HCT116 (cell line): ENCODE measurements around the gene NAA25. TPM values are rescaled to one million over a fixed set of nuclear protein-coding genes. Genes with fewer than 3 reads are reported as not detected.

Source experiments
- ATAC-seq: fragments of 200-7000 bp; cut with Tn5 transposase; 2 replicates; pipeline ENCODE4 v1.9.1; 2020; ENCODE audit warnings: mild to moderate bottlenecking, moderate library complexity
- BruUV-seq: library from RNA; stranded (reverse); fragments of 400-500 nt; replicated peaks from 2 replicates; lab custom pipeline; 2021; lab: Mats Ljungman, UMichigan
- CTCF ChIA-PET: fragments of 300-600 bp; sonication (Branson Sonifier 250); formaldehyde crosslinking; loops from one replicate; lab custom pipeline; 2021; ENCODE audit warnings: antibody characterized with exemption; lab: Charles Lee
- POLR2A ChIA-PET: fragments of 300-600, 350-600 bp; sonication (Branson Sonifier 250); formaldehyde crosslinking; loops from one replicate; lab custom pipeline; 2021; ENCODE audit warnings: antibody characterized with exemption; lab: Charles Lee
- RAD21 ChIA-PET, 2 experiments: fragments of 300-600 bp; sonication (Branson Sonifier 250); formaldehyde crosslinking; loops; one replicate each; lab custom pipeline; 2023; ENCODE audit warnings: low total read pairs in 2 of 2; ENCODE audit not compliant: uncharacterized antibody in 2 of 2, unreplicated experiment in 2 of 2, low non-redundant PET in 1 of 2; lab: Charles Lee
- DNase-seq: peaks from one replicate; pipeline ENCODE4 v3.0.0-alpha.2; 2010; ENCODE audit warnings: low read depth, low spot score
- H2AFZ ChIP-seq: fragments of 200-600 bp; shearing (Covaris generic), sonication (generic); 2 replicates; pipeline ENCODE4 v1.6.1; 2017; ENCODE audit warnings: low read depth, mixed run types, mixed read lengths, antibody characterized with exemption, low read length; ENCODE audit not compliant: poor library complexity, severe bottlenecking
- H3K27ac ChIP-seq: 2 replicates; pipeline ENCODE4 v1.5.1; 2012; ENCODE audit warnings: low read depth, low read length
- H3K27me3 ChIP-seq: fragments of 200-600 bp; sonication (generic); 2 replicates; pipeline ENCODE4 v1.6.1; 2016; ENCODE audit warnings: mixed run types, low read length, mixed read lengths; ENCODE audit not compliant: insufficient read depth
- H3K36me3 ChIP-seq, 2 experiments: fragments of 200-500 bp in 1 of 2; fragments of 200-600 bp in 1 of 2; sonication (Bioruptor generic) in 1 of 2; sonication (generic) in 1 of 2; 2 replicates each; pipeline versions ENCODE4 v1.5.1 to v1.6.1; 2014 to 2016; ENCODE audit warnings: low read length in 2 of 2, inconsistent platforms in 1 of 2, mixed read lengths in 1 of 2, mixed run types in 1 of 2; ENCODE audit not compliant: insufficient read depth in 2 of 2, control insufficient read depth in 1 of 2
- H3K4me1 ChIP-seq, 2 experiments: fragments of 200-600 bp in 1 of 2; sonication (generic) in 1 of 2; 2 replicates each; pipeline versions ENCODE4 v1.5.1 to v1.6.1; 2012 to 2017; ENCODE audit warnings: low read length in 2 of 2, inconsistent platforms in 1 of 2, mild to moderate bottlenecking in 1 of 2, mixed read lengths in 1 of 2, mixed run types in 1 of 2, moderate library complexity in 1 of 2; ENCODE audit not compliant: insufficient read depth in 2 of 2, control insufficient read depth in 1 of 2
- H3K4me2 ChIP-seq: fragments of 200-600 bp; sonication (generic); 2 replicates; pipeline ENCODE4 v1.6.1; 2017; ENCODE audit warnings: mixed run types, low read length, mixed read lengths
- H3K4me3 ChIP-seq, 2 experiments: fragments of 200-600 bp in 1 of 2; sonication (generic) in 1 of 2; replicated peaks in 1 of 2; 2 replicates each; pipeline ENCODE4 v1.5.1; 2011 to 2016; ENCODE audit warnings: low read length in 2 of 2, control low read depth in 1 of 2, low read depth in 1 of 2, mild to moderate bottlenecking in 1 of 2, mixed read lengths in 1 of 2, mixed run types in 1 of 2
- H3K79me2 ChIP-seq: fragments of 200-600 bp; sonication (generic); 2 replicates; pipeline ENCODE4 v1.6.1; 2017; ENCODE audit warnings: mild to moderate bottlenecking, mixed run types, low read length, moderate library complexity, mixed read lengths; ENCODE audit not compliant: insufficient read depth
- H3K9ac ChIP-seq: fragments of 200-600 bp; sonication (generic); 2 replicates; pipeline ENCODE4 v1.6.1; 2016; ENCODE audit warnings: low read length, mixed read lengths
- H3K9me2 ChIP-seq: fragments of 200-600 bp; sonication (generic), shearing (Covaris generic); 2 replicates; pipeline ENCODE4 v1.6.1; 2017; ENCODE audit warnings: mixed run types, mild to moderate bottlenecking, moderate library complexity; ENCODE audit not compliant: insufficient read depth
- H3K9me3 ChIP-seq, 2 experiments: fragments of 200-500 bp in 1 of 2; fragments of 200-600 bp in 1 of 2; sonication (Bioruptor generic) in 1 of 2; sonication (generic) in 1 of 2; 2 replicates each; pipeline ENCODE4 v1.6.1; 2014 to 2017; ENCODE audit warnings: low read length in 2 of 2, mixed read lengths in 2 of 2, inconsistent platforms in 1 of 2, low read depth in 1 of 2, mild to moderate bottlenecking in 1 of 2, mixed run types in 1 of 2, moderate library complexity in 1 of 2; ENCODE audit not compliant: control insufficient read depth in 1 of 2, insufficient read depth in 1 of 2
- H4K20me1 ChIP-seq: fragments of 200-600 bp; sonication (generic), shearing (Covaris generic); 2 replicates; pipeline ENCODE4 v1.6.1; 2017; ENCODE audit warnings: mixed run types, mild to moderate bottlenecking, moderate library complexity; ENCODE audit not compliant: insufficient read depth
- ATF3 ChIP-seq: IDR thresholded peaks from 2 replicates; pipeline ENCODE4 v1.6.1; 2012
- CBX3 ChIP-seq: IDR thresholded peaks from 2 replicates; pipeline ENCODE4 v1.6.1; 2012; ENCODE audit warnings: low read depth
- CTCF ChIP-seq, 3 experiments: fragments of 200-600 bp in 1 of 3; sonication (generic) in 1 of 3; IDR thresholded peaks in 2 of 3; conservative IDR thresholded peaks in 1 of 3; 2 replicates each; pipeline ENCODE4 v1.5.1; 2012 to 2017; ENCODE audit warnings: low read depth in 2 of 3, low read length in 2 of 3, antibody characterized with exemption in 1 of 3, borderline replicate concordance in 1 of 3, control low read depth in 1 of 3, mild to moderate bottlenecking in 1 of 3, mixed read lengths in 1 of 3, mixed run types in 1 of 3, moderate library complexity in 1 of 3; ENCODE audit not compliant: insufficient read depth in 1 of 3
- EGR1 ChIP-seq: IDR thresholded peaks from 2 replicates; pipeline ENCODE4 v1.6.1; 2012; ENCODE audit warnings: low read depth
- ELF1 ChIP-seq: IDR thresholded peaks from 2 replicates; pipeline ENCODE4 v1.6.1; 2012; ENCODE audit warnings: low read depth, borderline replicate concordance
- EZH2 ChIP-seq: fragments of 200-600 bp; sonication (generic); IDR thresholded peaks from 2 replicates; pipeline ENCODE4 v1.6.1; 2017; ENCODE audit warnings: antibody characterized with exemption, mixed run types
- EZH2phosphoT487 ChIP-seq: fragments of 200-600 bp; IDR thresholded peaks from 2 replicates; pipeline ENCODE4 v1.6.1; 2018; ENCODE audit warnings: antibody characterized with exemption, borderline replicate concordance
- MAX ChIP-seq: IDR thresholded peaks from 2 replicates; pipeline ENCODE4 v1.6.1; 2012
- POLR2A ChIP-seq: IDR thresholded peaks from 2 replicates; pipeline ENCODE4 v1.7.0; 2011; ENCODE audit warnings: borderline replicate concordance; ENCODE audit not compliant: insufficient read depth, insufficient read length; ENCODE audit errors: extremely low read depth
- POLR2AphosphoS5 ChIP-seq: IDR thresholded peaks from 2 replicates; pipeline ENCODE4 v1.6.1; 2011; ENCODE audit warnings: mild to moderate bottlenecking, low read depth, low read length, moderate library complexity
- RAD21 ChIP-seq: IDR thresholded peaks from 2 replicates; pipeline ENCODE4 v1.6.1; 2012; ENCODE audit warnings: low read depth, mild to moderate bottlenecking
- REST ChIP-seq: IDR thresholded peaks from 2 replicates; pipeline ENCODE4 v1.6.1; 2012; ENCODE audit warnings: low read depth
- SIN3A ChIP-seq: IDR thresholded peaks from 2 replicates; pipeline ENCODE4 v1.6.1; 2012; ENCODE audit warnings: low read depth
- SP1 ChIP-seq: IDR thresholded peaks from 2 replicates; pipeline ENCODE4 v1.6.1; 2012; ENCODE audit warnings: low read depth
- ZFX ChIP-seq: fragments of 450-650 bp; IDR thresholded peaks from 2 replicates; pipeline ENCODE4 v1.6.1; 2017
- intact Hi-C: fragments of 100-400 bp; cut with micrococcal nuclease; formaldehyde crosslinking; loops from 2 replicates; pipeline ENCODE4 v1.10.0; 2022
- total RNA-seq: library from RNA; stranded (reverse); gene quantifications from one replicate; pipeline ENCODE4 v1.2.1, GENCODE V29; 2021; ENCODE audit not compliant: unreplicated experiment

The NAA25 gene
- total RNA-seq, 1 experiment from 2014 or later, result 56.6 TPM

- TF ChIP-seq CBX3 (no peak), POLR2AphosphoS5 (peak; percentile 98), MAX (peak; percentile 87), POLR2A (peak; percentile 87)
- TF ChIP-seq, all 23 proteins: peak for 7
Observed at GRCh38 chr12:112125250-112125999, 16.8 kb upstream of the NAA25 start, which contains the start of gene TRAFD1 (continued).

GRCh38 chr12:112124918-112125249 lies 16.3 kb upstream of the NAA25 start:
- Histone ChIP-seq H3K4me2 (peak overlapping the region; percentile 77), H3K4me3 (peak overlapping the region; percentile 93 to 95), H3K27ac (no peak overlapping the region), H4K20me1 (no peaks in the 10 kb centered on the region), H3K36me3 (no peaks in the 10 kb centered on the region), H2AFZ (peak overlapping the region; percentile 59), H3K27me3 (no peaks in the 10 kb centered on the region), H3K9me2 (no peaks in the 10 kb centered on the region), H3K79me2 (peaks cover 4% of the 10 kb centered on the region; the same call in 1 of the 2 replicates), H3K9me3 (no peaks in the 10 kb centered on the region), H3K9ac (no peak overlapping the region), H3K4me1 (peaks cover 34 to 67% of the 10 kb centered on the region in 2 experiments)
- peak; percentile 2; the same call in 1 of the 2 replicates for ATAC-seq
- ChIA-PET POLR2A (interaction anchor here (1.0 to 2.3 kb wide), 4 partner anchors 8 to 20 kb away, joined by 3 to 7 read pairs (median 6); partner anchors contain the start of gene NAA25), RAD21 (no interaction called here), CTCF (no interaction called here)
- TF ChIP-seq CTCF (IDR thresholded peaks at IDR 0.05 in 2 of 3, conservative IDR thresholded peaks at IDR 0.05 in 1 of 3; ENCODE audit: borderline replicate concordance in 1 of 3, insufficient read depth in 1 of 3, low read depth in 2 of 3, low read length in 2 of 3) (no peak), EZH2phosphoT487 (no peak), ELF1 (no peak), SIN3A (no peak), ATF3 (no peak), RAD21 (no peak), REST (no peak), EZH2 (no peak), EGR1 (no peak; the same call in 1 of the 2 replicates), SP1 (no peak), ZFX (no peak)
- no peak for DNase-seq
- BruUV-seq, result no TSS peak
- intact Hi-C loops, result no loop called here
